ENCODE results near the gene DVL2. TPM values are rescaled to one million over a fixed set of nuclear protein-coding genes. Genes with fewer than 3 reads are reported as not detected.
A peak's percentile ranks its signal among the peaks of the same experiment; 100 is the strongest.

DVL2 gene
- total RNA-seq, 1 donor from 2014 or later, result 17.2 TPM

GRCh38 chr17:7262935-7263800 lies 28.9 kb upstream of the DVL2 start:
- no peak overlapping the region for H3K27ac ChIP-seq
- intact Hi-C loops (cut with DNase I), result no loop called here

GRCh38 chr17:7262192-7262934 lies 28.0 kb upstream of the DVL2 start, which contains the start of gene CLDN7:
TSS of gene CLDN7 (minus strand) at chr17:7262478. CDS start at chr17:7262043, 435 bp downstream.
- H3K27me3 ChIP-seq, result peaks cover 17% of the 10 kb centered on the region
- TF ChIP-seq, protein P1, sequence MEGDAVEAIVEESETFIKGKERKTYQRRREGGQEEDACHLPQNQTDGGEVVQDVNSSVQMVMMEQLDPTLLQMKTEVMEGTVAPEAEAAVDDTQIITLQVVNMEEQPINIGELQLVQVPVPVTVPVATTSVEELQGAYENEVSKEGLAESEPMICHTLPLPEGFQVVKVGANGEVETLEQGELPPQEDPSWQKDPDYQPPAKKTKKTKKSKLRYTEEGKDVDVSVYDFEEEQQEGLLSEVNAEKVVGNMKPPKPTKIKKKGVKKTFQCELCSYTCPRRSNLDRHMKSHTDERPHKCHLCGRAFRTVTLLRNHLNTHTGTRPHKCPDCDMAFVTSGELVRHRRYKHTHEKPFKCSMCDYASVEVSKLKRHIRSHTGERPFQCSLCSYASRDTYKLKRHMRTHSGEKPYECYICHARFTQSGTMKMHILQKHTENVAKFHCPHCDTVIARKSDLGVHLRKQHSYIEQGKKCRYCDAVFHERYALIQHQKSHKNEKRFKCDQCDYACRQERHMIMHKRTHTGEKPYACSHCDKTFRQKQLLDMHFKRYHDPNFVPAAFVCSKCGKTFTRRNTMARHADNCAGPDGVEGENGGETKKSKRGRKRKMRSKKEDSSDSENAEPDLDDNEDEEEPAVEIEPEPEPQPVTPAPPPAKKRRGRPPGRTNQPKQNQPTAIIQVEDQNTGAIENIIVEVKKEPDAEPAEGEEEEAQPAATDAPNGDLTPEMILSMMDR (IDR thresholded peaks at IDR 0.05), result no peak
- no peak within 1 kb of the TSS for H3K27ac ChIP-seq
- intact Hi-C loops (cut with DNase I), result no loop called here
- H3K36me3 ChIP-seq, result peaks cover 0 to 26% of the 10 kb centered on the region in 2 donors
- H3K4me3 ChIP-seq, result peak within 1 kb of the TSS; percentile 35 to 53
- no peaks in the 10 kb centered on the region for H3K9me3 ChIP-seq
- H3K4me1 ChIP-seq, result peaks cover 8 to 13% of the 10 kb centered on the region in 2 donors
- no peak for DNase-seq (ENCODE audit: low spot score in 2 of 2)

More at GRCh38 chr17:7262935-7263800, 28.9 kb upstream of the DVL2 start:
- no peak for DNase-seq (ENCODE audit: low spot score in 2 of 2)
- H3K4me3 ChIP-seq, result peak overlapping the region; percentile 17 to 53
- peaks cover 8 to 13% of the 10 kb centered on the region in 2 donors for H3K4me1 ChIP-seq
- no peaks in the 10 kb centered on the region for H3K9me3 ChIP-seq
- H3K36me3 ChIP-seq, result peaks cover 0 to 18% of the 10 kb centered on the region in 2 donors
- TF ChIP-seq, protein P1 (IDR thresholded peaks at IDR 0.05), result no peak
- H3K27me3 ChIP-seq, result peaks cover 17% of the 10 kb centered on the region

GRCh38 chr17:7261379-7262191 lies 27.3 kb upstream of the DVL2 start:
- Histone ChIP-seq H3K27me3 (peaks cover 17% of the 10 kb centered on the region), H3K4me1 (peaks cover 8 to 13% of the 10 kb centered on the region in 2 donors), H3K36me3 (peaks cover 3 to 33% of the 10 kb centered on the region in 2 donors), H3K9me3 (no peaks in the 10 kb centered on the region), H3K4me3 (peak overlapping the region; percentile 35 to 53), H3K27ac (no peak overlapping the region)
- intact Hi-C loops (cut with DNase I), result no loop called here
- DNase-seq (ENCODE audit: low spot score in 2 of 2), result no peak
- TF ChIP-seq, protein P1 (IDR thresholded peaks at IDR 0.05), result no peak

GRCh38 chr17:7260651-7261378 lies 26.5 kb upstream of the DVL2 start:
- intact Hi-C loops (cut with DNase I), result no loop called here
- H3K9me3 ChIP-seq, result no peaks in the 10 kb centered on the region
- H3K27me3 ChIP-seq, result peaks cover 17% of the 10 kb centered on the region
- no peak overlapping the region for H3K27ac ChIP-seq
- no peak for DNase-seq (ENCODE audit: low spot score in 2 of 2)
- TF ChIP-seq, protein P1 (IDR thresholded peaks at IDR 0.05), result no peak
- peaks cover 8 to 13% of the 10 kb centered on the region in 2 donors for H3K4me1 ChIP-seq
- peaks cover 9 to 41% of the 10 kb centered on the region in 2 donors for H3K36me3 ChIP-seq
- peak overlapping the region; percentile 35 to 53 for H3K4me3 ChIP-seq
